Activated T-helper 1 cell treated with anti-CD3 and anti-CD28 coated beads, Interleukin-12 subunit alpha, Interleukin-12 subunit beta, Interleukin-2, Interleukin-4 antibody, amounts not matched to agents 30 ng/mL and 10 ng/mL and 1 ng/mL, durations not matched to agents 14 hours and 24 hours and 36 hours (primary cell): ENCODE results near the gene PRKAG3. TPM values are rescaled to one million over a fixed set of nuclear protein-coding genes. Genes with fewer than 3 reads are reported as not detected.

Experiments used
- DNase-seq: peaks from one replicate; pipeline ENCODE4 v3.0.0; 2021; ENCODE audit warnings: low spot score
- H3K27ac Mint-ChIP-seq: one replicate; pipeline ENCODE4 v1.8.0; 2021; ENCODE audit warnings: mild to moderate bottlenecking, mixed read lengths
- H3K27me3 Mint-ChIP-seq: one replicate; pipeline ENCODE4 v1.8.0; 2022; ENCODE audit warnings: mild to moderate bottlenecking, moderate library complexity, mixed read lengths; ENCODE audit not compliant: insufficient read depth
- H3K36me3 Mint-ChIP-seq: one replicate; pipeline ENCODE4 v1.8.0; 2021; ENCODE audit warnings: low read depth, mixed read lengths
- H3K4me1 Mint-ChIP-seq: one replicate; pipeline ENCODE4 v1.8.0; 2021; ENCODE audit warnings: low read depth, mixed read lengths
- H3K4me3 Mint-ChIP-seq: one replicate; pipeline ENCODE4 v1.8.0; 2021; ENCODE audit warnings: mild to moderate bottlenecking, moderate library complexity, mixed read lengths
- H3K9me3 Mint-ChIP-seq: one replicate; pipeline ENCODE4 v1.8.0; 2021; ENCODE audit warnings: mixed read lengths
- intact Hi-C: fragments of 100-400 bp; cut with micrococcal nuclease; formaldehyde crosslinking; loops from one replicate; pipeline ENCODE4 v1.15.1; 2024
- total RNA-seq: library from RNA; stranded (reverse); gene quantifications from 2 replicates; pipeline ENCODE4 v1.2.3, GENCODE V29; 2022

Gene PRKAG3
- total RNA-seq, 1 donor from 2014 or later, result not detected

DNA sequence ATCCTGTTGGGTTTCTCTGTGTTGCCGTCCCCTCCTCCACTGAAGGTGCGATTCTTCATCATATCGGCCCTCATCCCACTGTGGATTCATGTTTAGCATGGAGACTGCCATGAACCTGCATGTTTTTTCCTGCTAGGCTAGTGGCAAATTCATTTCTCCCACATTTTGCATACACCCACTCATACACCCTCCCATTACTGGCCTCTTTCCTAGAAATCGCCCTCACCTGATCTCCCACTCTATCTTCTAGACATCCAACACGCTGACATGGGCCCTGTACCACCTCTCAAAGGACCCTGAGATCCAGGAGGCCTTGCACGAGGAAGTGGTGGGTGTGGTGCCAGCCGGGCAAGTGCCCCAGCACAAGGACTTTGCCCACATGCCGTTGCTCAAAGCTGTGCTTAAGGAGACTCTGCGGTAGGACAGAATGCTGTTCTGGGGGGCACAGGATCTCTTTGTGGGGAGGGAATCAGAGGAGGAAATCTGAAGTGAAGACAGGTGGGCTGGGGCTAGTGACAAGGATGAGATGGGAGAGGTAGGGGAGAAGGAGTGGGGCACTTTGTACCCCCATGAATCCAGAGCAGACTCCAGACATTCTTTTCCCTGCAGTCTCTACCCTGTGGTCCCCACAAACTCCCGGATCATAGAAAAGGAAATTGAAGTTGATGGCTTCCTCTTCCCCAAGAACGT is 17.7 kb downstream of the PRKAG3 start:
- H3K36me3 Mint-ChIP-seq, result no peaks in the 10 kb centered on the region
- H3K27ac Mint-ChIP-seq, result no peak overlapping the region
- no peak overlapping the region for H3K4me3 Mint-ChIP-seq
- no peak for DNase-seq
- no peaks in the 10 kb centered on the region for H3K4me1 Mint-ChIP-seq
- no peaks in the 10 kb centered on the region for H3K9me3 Mint-ChIP-seq
- intact Hi-C loops, result no loop called here
- peaks cover 8% of the 10 kb centered on the region for H3K27me3 Mint-ChIP-seq

DNA sequence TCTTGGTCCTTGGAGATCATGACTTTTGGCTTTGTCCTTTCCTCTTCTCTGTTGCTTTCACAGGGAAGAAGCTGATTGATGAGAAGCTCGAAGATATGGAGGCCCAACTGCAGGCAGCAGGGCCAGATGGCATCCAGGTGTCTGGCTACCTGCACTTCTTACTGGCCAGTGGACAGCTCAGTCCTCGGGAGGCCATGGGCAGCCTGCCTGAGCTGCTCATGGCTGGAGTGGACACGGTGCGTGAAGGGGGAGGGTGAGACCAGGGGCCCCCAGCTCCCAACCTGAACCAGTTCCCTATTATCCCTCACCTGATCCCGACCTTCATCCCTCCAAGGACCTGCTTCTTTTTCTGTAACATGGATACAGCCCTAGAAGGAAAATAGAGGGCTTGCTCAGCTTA is 18.7 kb downstream of the PRKAG3 start:
- Mint-ChIP-seq H3K27me3 (peaks cover 6% of the 10 kb centered on the region), H3K4me3 (no peak overlapping the region), H3K36me3 (no peaks in the 10 kb centered on the region), H3K27ac (no peak overlapping the region), H3K4me1 (no peaks in the 10 kb centered on the region), H3K9me3 (no peaks in the 10 kb centered on the region)
- no peak for DNase-seq
- intact Hi-C loops, result no loop called here

DNA sequence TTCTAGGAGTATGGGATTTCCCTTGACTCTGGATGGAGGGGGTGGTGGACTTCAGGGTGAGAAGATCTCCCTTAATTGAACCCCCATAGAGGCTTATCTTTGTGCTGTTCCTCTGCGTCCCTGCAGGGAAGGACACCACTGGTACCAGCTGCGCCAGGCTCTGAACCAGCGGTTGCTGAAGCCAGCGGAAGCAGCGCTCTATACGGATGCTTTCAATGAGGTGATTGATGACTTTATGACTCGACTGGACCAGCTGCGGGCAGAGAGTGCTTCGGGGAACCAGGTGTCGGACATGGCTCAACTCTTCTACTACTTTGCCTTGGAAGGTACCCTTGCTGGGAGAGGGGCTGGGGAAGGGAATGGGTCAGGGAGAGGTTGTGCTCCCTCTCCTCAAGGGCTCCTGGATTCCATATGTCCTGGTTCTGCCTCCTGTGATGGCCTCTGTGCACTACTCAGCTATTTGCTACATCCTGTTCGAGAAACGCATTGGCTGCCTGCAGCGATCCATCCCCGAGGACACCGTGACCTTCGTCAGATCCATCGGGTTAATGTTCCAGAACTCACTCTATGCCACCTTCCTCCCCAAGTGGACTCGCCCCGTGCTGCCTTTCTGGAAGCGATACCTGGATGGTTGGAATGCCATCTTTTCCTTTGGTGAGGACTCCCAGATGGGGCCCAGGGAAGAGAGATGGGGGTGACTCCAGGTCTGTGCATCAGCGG is 19.3 kb downstream of the PRKAG3 start:
- no peak overlapping the region for H3K4me3 Mint-ChIP-seq
- intact Hi-C loops, result no loop called here
- H3K36me3 Mint-ChIP-seq, result no peaks in the 10 kb centered on the region
- no peaks in the 10 kb centered on the region for H3K4me1 Mint-ChIP-seq
- H3K27ac Mint-ChIP-seq, result no peak overlapping the region
- no peak for DNase-seq
- no peaks in the 10 kb centered on the region for H3K27me3 Mint-ChIP-seq
- no peaks in the 10 kb centered on the region for H3K9me3 Mint-ChIP-seq

DNA sequence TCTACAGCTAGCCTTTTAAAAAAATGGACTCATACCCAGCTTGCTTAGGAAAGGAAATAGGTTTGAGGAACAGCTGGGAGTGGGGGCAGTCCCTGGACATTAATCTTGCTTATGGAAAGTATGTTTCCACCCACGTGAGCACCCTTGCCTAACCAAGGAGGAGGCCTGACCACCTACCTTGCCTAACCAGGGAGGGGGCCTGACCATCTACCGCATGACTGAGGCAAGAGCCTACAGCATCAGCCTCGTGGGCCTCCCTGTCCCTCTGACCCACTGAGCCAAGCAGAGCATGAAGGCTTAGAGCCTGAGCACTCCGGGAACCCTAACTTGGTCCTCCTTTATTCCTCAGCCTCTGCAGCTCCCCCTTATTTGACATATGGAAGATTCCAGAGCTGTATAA is 20.2 kb downstream of the PRKAG3 start:
- DNase-seq, result no peak
- intact Hi-C loops, result no loop called here
- Mint-ChIP-seq H3K27me3 (no peaks in the 10 kb centered on the region), H3K4me3 (no peak overlapping the region), H3K27ac (no peak overlapping the region), H3K4me1 (no peaks in the 10 kb centered on the region), H3K9me3 (no peaks in the 10 kb centered on the region), H3K36me3 (no peaks in the 10 kb centered on the region)

DNA sequence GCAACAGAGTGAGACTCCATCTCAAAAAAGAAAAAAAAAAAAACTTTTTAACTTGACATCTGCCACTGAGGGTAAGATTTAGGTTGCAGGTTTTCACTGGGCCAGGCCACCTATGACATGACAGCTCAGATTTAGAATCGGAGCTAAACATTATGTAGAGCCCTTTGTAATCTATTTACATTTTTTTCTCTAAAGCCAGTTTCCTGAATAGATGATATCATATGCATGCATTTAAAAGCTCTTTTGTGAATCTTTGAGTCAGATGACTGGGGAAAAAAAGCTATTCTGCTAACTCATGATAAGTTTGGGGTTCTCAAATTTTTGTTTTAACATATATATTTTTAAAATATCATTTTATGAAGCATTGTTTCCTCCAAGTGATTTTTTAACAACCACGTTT is 21.3 kb downstream of the PRKAG3 start:
- Mint-ChIP-seq H3K9me3 (peaks cover under 1% of the 10 kb centered on the region), H3K4me1 (no peaks in the 10 kb centered on the region), H3K4me3 (no peak overlapping the region), H3K27ac (no peak overlapping the region), H3K36me3 (no peaks in the 10 kb centered on the region), H3K27me3 (no peaks in the 10 kb centered on the region)
- intact Hi-C loops, result no loop called here
- DNase-seq, result no peak

DNA sequence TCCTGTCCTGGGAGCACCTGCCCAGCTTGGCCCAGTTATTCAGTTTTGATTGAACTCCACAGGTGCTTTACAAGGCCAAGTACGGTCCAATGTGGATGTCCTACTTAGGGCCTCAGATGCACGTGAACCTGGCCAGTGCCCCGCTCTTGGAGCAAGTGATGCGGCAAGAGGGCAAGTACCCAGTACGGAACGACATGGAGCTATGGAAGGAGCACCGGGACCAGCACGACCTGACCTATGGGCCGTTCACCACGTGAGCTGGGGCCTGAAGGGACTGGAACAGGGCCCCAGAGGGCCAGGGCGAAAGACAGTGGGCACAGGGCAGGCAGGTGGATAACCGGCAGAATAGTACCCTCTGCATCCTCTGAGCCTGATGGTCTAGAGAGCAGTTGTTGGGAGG is 22.1 kb downstream of the PRKAG3 start:
- peaks cover 4% of the 10 kb centered on the region for H3K9me3 Mint-ChIP-seq
- H3K27me3 Mint-ChIP-seq, result peaks cover 5% of the 10 kb centered on the region
- no peak overlapping the region for H3K27ac Mint-ChIP-seq
- no peaks in the 10 kb centered on the region for H3K36me3 Mint-ChIP-seq
- intact Hi-C loops, result no loop called here
- no peak for DNase-seq
- no peak overlapping the region for H3K4me3 Mint-ChIP-seq
- H3K4me1 Mint-ChIP-seq, result no peaks in the 10 kb centered on the region

- peaks cover 5% of the 10 kb centered on the region for H3K27me3 Mint-ChIP-seq
- H3K4me3 Mint-ChIP-seq, result no peak overlapping the region
- no peak overlapping the region for H3K27ac Mint-ChIP-seq
- H3K4me1 Mint-ChIP-seq, result no peaks in the 10 kb centered on the region
- peaks cover 9% of the 10 kb centered on the region for H3K9me3 Mint-ChIP-seq
- DNase-seq, result no peak
- no peaks in the 10 kb centered on the region for H3K36me3 Mint-ChIP-seq
- intact Hi-C loops, result no loop called here
Observed at GRCh38 chr2:218807626-218808025, 24.0 kb downstream of the PRKAG3 start.

DNA sequence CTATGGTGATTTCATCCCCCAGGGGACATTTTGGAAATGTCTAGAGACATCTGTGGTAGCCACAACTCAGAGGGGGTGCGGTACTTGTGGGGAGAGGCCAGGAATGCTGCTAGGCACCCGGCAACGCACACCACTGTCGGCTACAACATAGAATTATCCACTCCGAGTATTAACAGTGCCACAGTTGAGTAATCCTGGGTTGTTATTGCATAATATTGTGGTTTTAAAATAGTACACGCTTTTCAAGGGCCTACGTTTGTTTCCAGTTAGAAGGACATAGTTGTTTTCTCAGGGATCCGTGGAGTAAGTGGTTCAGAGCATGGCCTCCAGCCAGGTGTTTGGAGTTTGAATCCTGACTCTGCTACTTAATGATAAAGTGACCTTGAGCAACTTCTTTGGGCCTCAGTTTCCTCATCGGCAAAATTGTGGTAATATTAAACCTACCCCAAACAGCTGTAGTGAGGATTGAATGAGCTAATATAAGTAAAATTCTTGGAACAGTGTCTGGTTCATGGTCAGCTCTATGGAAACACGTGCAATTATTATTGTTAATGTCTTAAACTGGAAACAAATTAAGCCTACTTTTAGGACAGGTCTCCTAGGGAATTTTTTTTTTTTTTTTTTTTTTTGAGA is 25.1 kb downstream of the PRKAG3 start:
- intact Hi-C loops, result no loop called here
- H3K4me1 Mint-ChIP-seq, result no peaks in the 10 kb centered on the region
- H3K36me3 Mint-ChIP-seq, result no peaks in the 10 kb centered on the region
- H3K27ac Mint-ChIP-seq, result no peak overlapping the region
- H3K27me3 Mint-ChIP-seq, result peaks cover 5% of the 10 kb centered on the region
- DNase-seq, result no peak
- no peak overlapping the region for H3K4me3 Mint-ChIP-seq
- peaks cover 9% of the 10 kb centered on the region for H3K9me3 Mint-ChIP-seq

- H3K9me3 Mint-ChIP-seq, result peaks cover 9% of the 10 kb centered on the region
- H3K27ac Mint-ChIP-seq, result no peak overlapping the region
- intact Hi-C loops, result no loop called here
- H3K4me1 Mint-ChIP-seq, result no peaks in the 10 kb centered on the region
- no peak for DNase-seq
- peaks cover 5% of the 10 kb centered on the region for H3K27me3 Mint-ChIP-seq
- no peaks in the 10 kb centered on the region for H3K36me3 Mint-ChIP-seq
- no peak overlapping the region for H3K4me3 Mint-ChIP-seq
Observed at GRCh38 chr2:218805627-218806026, 26.0 kb downstream of the PRKAG3 start.

- Mint-ChIP-seq H3K4me3 (no peak overlapping the region), H3K4me1 (no peaks in the 10 kb centered on the region), H3K27me3 (peaks cover 12% of the 10 kb centered on the region), H3K36me3 (no peaks in the 10 kb centered on the region), H3K27ac (no peak overlapping the region), H3K9me3 (peaks cover 9% of the 10 kb centered on the region)
- no peak for DNase-seq
- intact Hi-C loops, result no loop called here
Observed at GRCh38 chr2:218804817-218805216, 26.8 kb downstream of the PRKAG3 start.

DNA sequence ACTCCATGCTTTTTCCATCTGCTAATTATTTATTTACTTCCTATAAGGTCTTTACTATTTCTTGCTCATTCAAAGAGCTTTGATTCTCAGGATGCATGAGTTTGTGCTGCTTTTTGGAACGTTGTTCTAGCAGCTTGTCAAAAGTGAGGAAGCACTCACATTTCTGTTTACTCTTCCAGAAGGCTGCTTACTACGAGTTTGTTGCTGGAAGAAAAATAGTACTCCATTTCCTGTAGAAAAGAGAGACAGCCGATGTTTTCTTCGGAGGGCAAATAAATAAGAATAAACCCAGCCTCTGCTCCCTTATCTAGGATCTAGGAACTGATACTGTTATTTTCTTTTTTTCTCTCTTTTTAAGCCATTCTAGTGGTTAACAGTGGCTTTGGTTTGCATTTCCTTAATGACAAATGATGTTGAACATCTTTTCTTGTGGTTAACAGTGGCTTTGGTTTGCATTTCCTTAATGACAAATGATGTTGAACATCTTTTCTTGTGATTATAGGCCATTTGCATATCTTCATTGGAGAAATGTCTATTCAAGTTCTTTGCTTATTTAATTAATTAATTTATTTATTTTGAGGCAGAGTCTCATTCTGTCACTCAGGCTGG is 29.1 kb downstream of the PRKAG3 start:
- no peak for DNase-seq
- Mint-ChIP-seq H3K4me1 (no peaks in the 10 kb centered on the region), H3K27me3 (peaks cover 24% of the 10 kb centered on the region), H3K4me3 (no peak overlapping the region), H3K36me3 (no peaks in the 10 kb centered on the region), H3K9me3 (peaks cover 9% of the 10 kb centered on the region), H3K27ac (no peak overlapping the region)
- intact Hi-C loops, result no loop called here

DNA sequence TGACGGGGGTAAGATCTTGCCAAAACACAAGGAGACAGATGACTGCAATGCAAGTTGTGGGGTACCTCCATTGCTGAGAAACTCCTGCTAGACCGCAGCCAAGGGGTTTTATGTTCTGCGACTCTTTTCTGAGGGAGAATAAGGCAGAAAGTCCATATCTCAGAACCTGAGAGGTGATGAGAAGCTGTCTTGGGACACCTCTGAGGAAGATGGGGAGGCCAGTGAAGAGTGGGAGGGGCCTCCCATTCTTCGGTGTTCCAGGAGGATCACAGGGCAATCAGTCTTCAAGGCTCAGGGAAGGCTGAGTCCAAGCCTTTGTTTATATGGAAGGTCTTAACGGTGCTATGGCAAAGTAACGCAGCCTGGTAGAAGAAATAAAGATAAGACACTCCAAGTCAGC is 31.6 kb downstream of the PRKAG3 start:
- no peak overlapping the region for H3K4me3 Mint-ChIP-seq
- H3K4me1 Mint-ChIP-seq, result no peaks in the 10 kb centered on the region
- H3K27ac Mint-ChIP-seq, result no peak overlapping the region
- H3K9me3 Mint-ChIP-seq, result peaks cover 6% of the 10 kb centered on the region
- no peak for DNase-seq
- intact Hi-C loops, result no loop called here
- no peaks in the 10 kb centered on the region for H3K36me3 Mint-ChIP-seq
- H3K27me3 Mint-ChIP-seq, result peaks cover 29% of the 10 kb centered on the region
